Hepatocyte (in vitro differentiated cells): Measurements from ENCODE around the gene CCDC60. TPM values are rescaled to one million over a fixed set of nuclear protein-coding genes. Genes with fewer than 3 reads are reported as not detected.

Source experiments
- DNase-seq: peaks from one replicate; pipeline ENCODE4 v3.0.0-alpha.2; 2016; ENCODE audit warnings: low spot score
- H2AFZ ChIP-seq: fragments of 200-600 bp; sonication (generic); 2 replicates; pipeline ENCODE4 v1.6.0; 2016; ENCODE audit warnings: antibody characterized with exemption, mild to moderate bottlenecking
- H3K27ac ChIP-seq: fragments of 200-600 bp; sonication (generic); 2 replicates; pipeline ENCODE4 v1.5.1; 2016; ENCODE audit warnings: mild to moderate bottlenecking
- H3K27me3 ChIP-seq: fragments of 200-600 bp; sonication (generic); 2 replicates; pipeline ENCODE4 v1.6.1; 2016
- H3K36me3 ChIP-seq: fragments of 200-600 bp; sonication (generic); replicated peaks from 2 replicates; pipeline ENCODE4 v1.5.1; 2016; ENCODE audit warnings: low read depth; ENCODE audit not compliant: insufficient read depth
- H3K4me1 ChIP-seq: fragments of 200-600 bp; sonication (generic); 2 replicates; pipeline ENCODE4 v1.5.1; 2016; ENCODE audit warnings: mild to moderate bottlenecking, moderate library complexity; ENCODE audit not compliant: insufficient read depth
- H3K4me2 ChIP-seq: fragments of 200-600 bp; sonication (generic); 2 replicates; pipeline ENCODE4 v1.6.0; 2016
- H3K4me3 ChIP-seq: fragments of 200-600 bp; sonication (generic); 2 replicates; pipeline ENCODE4 v1.5.1; 2016; ENCODE audit warnings: mild to moderate bottlenecking
- H3K79me2 ChIP-seq: fragments of 200-600 bp; sonication (generic); 2 replicates; pipeline ENCODE4 v1.6.0; 2017; ENCODE audit warnings: mild to moderate bottlenecking
- H3K9me2 ChIP-seq: fragments of 200-600 bp; sonication (generic); replicated peaks from 2 replicates; pipeline ENCODE4 v1.6.0; 2017; ENCODE audit warnings: mild to moderate bottlenecking; ENCODE audit not compliant: insufficient read depth
- H3K9me3 ChIP-seq: fragments of 200-600 bp; sonication (generic); 2 replicates; pipeline ENCODE4 v1.5.1; 2016; ENCODE audit warnings: low read depth, mild to moderate bottlenecking
- H4K20me1 ChIP-seq: fragments of 200-600 bp; sonication (generic); 2 replicates; pipeline ENCODE4 v1.6.0; 2016; ENCODE audit warnings: mild to moderate bottlenecking; ENCODE audit not compliant: insufficient read depth, poor library complexity, severe bottlenecking
- CTCF ChIP-seq: fragments of 200-600 bp; sonication (generic); IDR thresholded peaks from 2 replicates; pipeline ENCODE4 v1.5.1; 2016; ENCODE audit warnings: antibody characterized with exemption, mild to moderate bottlenecking; ENCODE audit not compliant: poor library complexity
- EZH2 ChIP-seq: fragments of 200-600 bp; sonication (generic); IDR thresholded peaks from 2 replicates; pipeline ENCODE4 v1.6.1; 2016; ENCODE audit warnings: antibody characterized with exemption, mild to moderate bottlenecking, borderline replicate concordance
- EZH2phosphoT487 ChIP-seq: fragments of 200-600 bp; sonication (generic); IDR thresholded peaks from one replicate; pipeline ENCODE4 v1.6.1; 2018; ENCODE audit warnings: antibody characterized with exemption, mild to moderate bottlenecking, low read depth, moderate library complexity; ENCODE audit not compliant: unreplicated experiment, severe bottlenecking
- WGBS: methylation state at CpG from one replicate; pipeline ENCODE4 v1.1.6; 2016; ENCODE audit warnings: low lambda C conversion rate; ENCODE audit errors: missing lambda C conversion rate; 5-methylcytosine and 5-hydroxymethylcytosine counted together
- polyA plus RNA-seq: library from polyadenylated mRNA; unstranded; fragments of >200 nt; fragmentation: Nextera tagmentation; extraction: Ambion mirVana; gene quantifications from 2 replicates; pipeline ENCODE4 v1.2.1, GENCODE V29; 2016
- total RNA-seq: library from RNA; depleted of rRNA; stranded (reverse); fragments of >200 nt; gene quantifications from 2 replicates; pipeline ENCODE4 v1.2.3, GENCODE V29; 2014

Gene CCDC60
- total and polyA plus RNA-seq, 2 experiments from 2014 or later = 0.47 TPM; not detected in 1

DNA sequence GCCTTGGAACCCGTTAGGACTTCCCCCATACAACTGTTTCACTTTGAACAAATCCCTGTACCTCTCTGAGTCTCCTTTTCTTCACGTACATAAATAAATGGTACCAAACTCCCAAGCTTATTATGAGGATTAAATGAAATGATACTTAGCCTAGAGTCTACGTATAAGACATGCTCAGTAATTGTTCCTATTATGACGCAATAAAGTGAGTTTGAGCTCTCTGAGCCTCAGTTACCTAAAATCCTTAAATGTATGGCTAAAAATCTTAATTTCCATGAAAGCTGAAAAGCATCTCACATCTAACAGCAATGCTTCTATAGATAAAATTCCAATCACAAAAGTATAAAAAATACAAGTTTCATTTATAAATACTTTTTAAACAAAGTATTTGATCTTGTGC lies 141.1 kb downstream of the CCDC60 start:
- H3K36me3 ChIP-seq = no peaks in the 10 kb centered on the region
- H3K79me2 ChIP-seq = no peaks in the 10 kb centered on the region
- DNase-seq = no peak
- no peak overlapping the region for H3K27ac ChIP-seq
- H3K9me3 ChIP-seq = no peaks in the 10 kb centered on the region
- WGBS = 78% methylated on average over 4 of the region's 4 CpGs
- H3K4me2 ChIP-seq = no peak overlapping the region
- no peaks in the 10 kb centered on the region for H4K20me1 ChIP-seq
- TF ChIP-seq EZH2phosphoT487 (no peak), CTCF (no peak), EZH2 (no peak)
- no peaks in the 10 kb centered on the region for H3K27me3 ChIP-seq
- H3K9me2 ChIP-seq = no peaks in the 10 kb centered on the region
- no peaks in the 10 kb centered on the region for H3K4me1 ChIP-seq
- no peak overlapping the region for H3K4me3 ChIP-seq
- no peak overlapping the region for H2AFZ ChIP-seq

DNA sequence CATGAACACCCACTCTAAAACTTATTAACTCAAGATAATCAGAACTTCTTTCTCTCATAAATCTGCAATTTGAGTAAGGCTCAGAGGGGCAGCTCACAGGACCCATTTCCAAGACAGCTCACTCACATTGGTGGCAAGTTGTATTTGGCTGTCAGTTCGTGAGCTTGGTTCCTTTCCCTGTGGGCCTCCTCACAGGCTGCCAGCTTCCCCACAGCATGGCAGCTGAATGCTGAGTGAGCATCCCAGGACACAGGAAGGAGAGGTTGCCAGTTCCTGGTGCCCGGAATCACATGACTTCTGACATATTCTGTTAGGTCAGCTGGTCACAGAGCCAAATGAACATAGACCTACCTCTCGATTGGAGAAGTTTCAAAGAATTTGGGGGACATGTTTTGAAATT lies 142.4 kb downstream of the CCDC60 start:
- 85% methylated on average over 3 of the region's 3 CpGs for WGBS
- no peaks in the 10 kb centered on the region for H3K27me3 ChIP-seq
- TF ChIP-seq CTCF = no peak
- no peak for TF ChIP-seq EZH2
- no peak for TF ChIP-seq EZH2phosphoT487

GRCh38 chr12:119479121-119479561 lies 144.6 kb downstream of the CCDC60 start:
- Histone ChIP-seq H3K79me2 (no peaks in the 10 kb centered on the region), H3K4me1 (no peaks in the 10 kb centered on the region), H3K4me3 (no peak overlapping the region), H2AFZ (no peak overlapping the region), H3K9me2 (no peaks in the 10 kb centered on the region), H3K4me2 (no peak overlapping the region), H4K20me1 (no peaks in the 10 kb centered on the region), H3K27me3 (no peaks in the 10 kb centered on the region), H3K27ac (no peak overlapping the region), H3K9me3 (no peaks in the 10 kb centered on the region), H3K36me3 (no peaks in the 10 kb centered on the region)
- 66% methylated on average over 10 of the region's 10 CpGs for WGBS
- TF ChIP-seq EZH2 (no peak), EZH2phosphoT487 (no peak), CTCF (no peak)
- DNase-seq = no peak

More for the DNA sequence above, 142.4 kb downstream of the CCDC60 start:
- H3K79me2 ChIP-seq = no peaks in the 10 kb centered on the region
- no peak overlapping the region for H3K4me3 ChIP-seq
- DNase-seq = no peak
- H3K9me3 ChIP-seq = no peaks in the 10 kb centered on the region
- no peaks in the 10 kb centered on the region for H3K4me1 ChIP-seq
- H3K9me2 ChIP-seq = no peaks in the 10 kb centered on the region
- no peak overlapping the region for H3K27ac ChIP-seq
- no peaks in the 10 kb centered on the region for H4K20me1 ChIP-seq
- H3K4me2 ChIP-seq = no peak overlapping the region
- no peak overlapping the region for H2AFZ ChIP-seq
- no peaks in the 10 kb centered on the region for H3K36me3 ChIP-seq

GRCh38 chr12:119480551-119480950 lies 146.0 kb downstream of the CCDC60 start:
- no peaks in the 10 kb centered on the region for H3K36me3 ChIP-seq
- no peak overlapping the region for H3K4me2 ChIP-seq
- no peaks in the 10 kb centered on the region for H3K9me3 ChIP-seq
- H3K27ac ChIP-seq = no peak overlapping the region
- no peaks in the 10 kb centered on the region for H3K79me2 ChIP-seq
- H3K4me3 ChIP-seq = no peak overlapping the region
- no peaks in the 10 kb centered on the region for H4K20me1 ChIP-seq
- H3K9me2 ChIP-seq = no peaks in the 10 kb centered on the region
- no peaks in the 10 kb centered on the region for H3K27me3 ChIP-seq
- no peak overlapping the region for H2AFZ ChIP-seq
- no peak for DNase-seq
- WGBS = 67% methylated on average over 1 of the region's 1 CpG
- H3K4me1 ChIP-seq = no peaks in the 10 kb centered on the region
- TF ChIP-seq EZH2phosphoT487 = no peak
- TF ChIP-seq CTCF = no peak
- no peak for TF ChIP-seq EZH2
